ENCODE data around the gene PYROXD2. TPM values are rescaled to one million over a fixed set of nuclear protein-coding genes. Genes with fewer than 3 reads are reported as not detected.

The PYROXD2 gene
- polyA plus RNA-seq, 1 of the 3 experiments (the other 2 are of a cell fraction) = 26.7 TPM

GRCh38 chr10:98349508-98349922, 65.5 kb downstream of the PYROXD2 start:
- 74% methylated on average over 9 of the region's 9 CpGs for WGBS (ENCODE audit: low lambda C conversion rate)
- H3K9ac ChIP-seq = no peak overlapping the region

GRCh38 chr10:98346847-98347246, 68.1 kb downstream of the PYROXD2 start:
- no peaks in the 10 kb centered on the region for H3K9me2 ChIP-seq
- H3K79me2 ChIP-seq (ENCODE audit: insufficient read depth) = no peaks in the 10 kb centered on the region
- H3K36me3 ChIP-seq (replicated peaks in 1 of 2; ENCODE audit: control insufficient read depth in 1 of 2, insufficient read depth in 2 of 2, low read length in 1 of 2) = no peaks in the 10 kb centered on the region
- no peak overlapping the region; a peak in 1 of 4 replicates for H3K4me3 ChIP-seq (ENCODE audit: low read depth in 2 of 2, low read length in 1 of 2)
- WGBS (ENCODE audit: low lambda C conversion rate) = 39% methylated on average over 6 of the region's 6 CpGs
- no peaks in the 10 kb centered on the region for H3K9me3 ChIP-seq
- no peaks in the 10 kb centered on the region for H4K20me1 ChIP-seq (ENCODE audit: insufficient read depth)
- DNase-seq = no peak
- H3K4me1 ChIP-seq (ENCODE audit: control insufficient read depth in 1 of 2, insufficient read depth in 2 of 2, low read depth in 1 of 2, low read length in 1 of 2) = no peaks in the 10 kb centered on the region; a peak in 1 of 4 replicates
- H3K27me3 ChIP-seq (ENCODE audit: insufficient read depth) = no peaks in the 10 kb centered on the region
- no peak overlapping the region for H2AFZ ChIP-seq (ENCODE audit: low read depth)
- no peaks in the 10 kb centered on the region for H3F3A ChIP-seq (replicated peaks; ENCODE audit: insufficient read depth)
- H3K27ac ChIP-seq (ENCODE audit: low read depth in 2 of 2, low read length in 1 of 2) = no peak overlapping the region
- no peak overlapping the region for H3K9ac ChIP-seq
- ChIA-PET POLR2A (no interaction called here), CTCF (no interaction called here)
- TF ChIP-seq JUND (IDR thresholded peaks at IDR 0.05) (no peak), FOSL2 (IDR thresholded peaks at IDR 0.05; ENCODE audit: borderline replicate concordance, low read depth) (no peak), GATA2 (CRISPR knock-in tag; IDR thresholded peaks at IDR 0.05) (no peak), EP300 (IDR thresholded peaks at IDR 0.05; ENCODE audit: borderline replicate concordance in 1 of 2, low read depth in 1 of 2, low read length in 1 of 2) (no peak), MXI1 (IDR thresholded peaks at IDR 0.05; ENCODE audit: low read depth, low read length) (no peak), FOXJ3 (CRISPR knock-in tag; IDR thresholded peaks at IDR 0.05) (no peak), NFIC (IDR thresholded peaks at IDR 0.05; ENCODE audit: borderline replicate concordance) (no peak), RFX5 (IDR thresholded peaks at IDR 0.05; ENCODE audit: low read length) (no peak), MAX (IDR thresholded peaks at IDR 0.05; ENCODE audit: low read depth) (no peak), RXRA (IDR thresholded peaks at IDR 0.05; ENCODE audit: borderline replicate concordance, low read depth) (no peak), SMC3 (IDR thresholded peaks at IDR 0.05; ENCODE audit: low read depth, low read length) (no peak), EZH2phosphoT487 (IDR thresholded peaks at IDR 0.05; ENCODE audit: borderline replicate concordance, low read depth) (no peak), FOXM1 (IDR thresholded peaks at IDR 0.05; ENCODE audit: low read depth) (no peak), GABPA (IDR thresholded peaks at IDR 0.05; ENCODE audit: low read depth) (no peak), TAF1 (IDR thresholded peaks at IDR 0.05; ENCODE audit: borderline replicate concordance, low read depth, low read length) (no peak)
- TF ChIP-seq, protein P1, sequence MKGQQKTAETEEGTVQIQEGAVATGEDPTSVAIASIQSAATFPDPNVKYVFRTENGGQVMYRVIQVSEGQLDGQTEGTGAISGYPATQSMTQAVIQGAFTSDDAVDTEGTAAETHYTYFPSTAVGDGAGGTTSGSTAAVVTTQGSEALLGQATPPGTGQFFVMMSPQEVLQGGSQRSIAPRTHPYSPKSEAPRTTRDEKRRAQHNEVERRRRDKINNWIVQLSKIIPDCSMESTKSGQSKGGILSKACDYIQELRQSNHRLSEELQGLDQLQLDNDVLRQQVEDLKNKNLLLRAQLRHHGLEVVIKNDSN (IDR thresholded peaks at IDR 0.05; ENCODE audit: borderline replicate concordance, low read depth) = no peak
- TF ChIP-seq, protein P2, sequence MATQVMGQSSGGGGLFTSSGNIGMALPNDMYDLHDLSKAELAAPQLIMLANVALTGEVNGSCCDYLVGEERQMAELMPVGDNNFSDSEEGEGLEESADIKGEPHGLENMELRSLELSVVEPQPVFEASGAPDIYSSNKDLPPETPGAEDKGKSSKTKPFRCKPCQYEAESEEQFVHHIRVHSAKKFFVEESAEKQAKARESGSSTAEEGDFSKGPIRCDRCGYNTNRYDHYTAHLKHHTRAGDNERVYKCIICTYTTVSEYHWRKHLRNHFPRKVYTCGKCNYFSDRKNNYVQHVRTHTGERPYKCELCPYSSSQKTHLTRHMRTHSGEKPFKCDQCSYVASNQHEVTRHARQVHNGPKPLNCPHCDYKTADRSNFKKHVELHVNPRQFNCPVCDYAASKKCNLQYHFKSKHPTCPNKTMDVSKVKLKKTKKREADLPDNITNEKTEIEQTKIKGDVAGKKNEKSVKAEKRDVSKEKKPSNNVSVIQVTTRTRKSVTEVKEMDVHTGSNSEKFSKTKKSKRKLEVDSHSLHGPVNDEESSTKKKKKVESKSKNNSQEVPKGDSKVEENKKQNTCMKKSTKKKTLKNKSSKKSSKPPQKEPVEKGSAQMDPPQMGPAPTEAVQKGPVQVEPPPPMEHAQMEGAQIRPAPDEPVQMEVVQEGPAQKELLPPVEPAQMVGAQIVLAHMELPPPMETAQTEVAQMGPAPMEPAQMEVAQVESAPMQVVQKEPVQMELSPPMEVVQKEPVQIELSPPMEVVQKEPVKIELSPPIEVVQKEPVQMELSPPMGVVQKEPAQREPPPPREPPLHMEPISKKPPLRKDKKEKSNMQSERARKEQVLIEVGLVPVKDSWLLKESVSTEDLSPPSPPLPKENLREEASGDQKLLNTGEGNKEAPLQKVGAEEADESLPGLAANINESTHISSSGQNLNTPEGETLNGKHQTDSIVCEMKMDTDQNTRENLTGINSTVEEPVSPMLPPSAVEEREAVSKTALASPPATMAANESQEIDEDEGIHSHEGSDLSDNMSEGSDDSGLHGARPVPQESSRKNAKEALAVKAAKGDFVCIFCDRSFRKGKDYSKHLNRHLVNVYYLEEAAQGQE (IDR thresholded peaks at IDR 0.05; ENCODE audit: low read depth, low read length) = no peak
- TF ChIP-seq, protein P3, sequence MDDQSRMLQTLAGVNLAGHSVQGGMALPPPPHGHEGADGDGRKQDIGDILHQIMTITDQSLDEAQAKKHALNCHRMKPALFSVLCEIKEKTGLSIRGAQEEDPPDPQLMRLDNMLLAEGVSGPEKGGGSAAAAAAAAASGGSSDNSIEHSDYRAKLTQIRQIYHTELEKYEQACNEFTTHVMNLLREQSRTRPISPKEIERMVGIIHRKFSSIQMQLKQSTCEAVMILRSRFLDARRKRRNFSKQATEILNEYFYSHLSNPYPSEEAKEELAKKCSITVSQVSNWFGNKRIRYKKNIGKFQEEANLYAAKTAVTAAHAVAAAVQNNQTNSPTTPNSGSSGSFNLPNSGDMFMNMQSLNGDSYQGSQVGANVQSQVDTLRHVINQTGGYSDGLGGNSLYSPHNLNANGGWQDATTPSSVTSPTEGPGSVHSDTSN (IDR thresholded peaks at IDR 0.05) = no peak
- no peak overlapping the region for H3K4me2 ChIP-seq

More at GRCh38 chr10:98349508-98349922, 65.5 kb downstream of the PYROXD2 start:
- Histone ChIP-seq H4K20me1 (ENCODE audit: insufficient read depth) (no peaks in the 10 kb centered on the region), H3K4me3 (ENCODE audit: low read depth in 2 of 2, low read length in 1 of 2) (no peak overlapping the region), H3K9me2 (no peaks in the 10 kb centered on the region), H3K4me2 (no peak overlapping the region), H3K9me3 (no peaks in the 10 kb centered on the region), H3K27ac (ENCODE audit: low read depth in 2 of 2, low read length in 1 of 2) (no peak overlapping the region), H3K36me3 (replicated peaks in 1 of 2; ENCODE audit: control insufficient read depth in 1 of 2, insufficient read depth in 2 of 2, low read length in 1 of 2) (no peaks in the 10 kb centered on the region), H2AFZ (ENCODE audit: low read depth) (no peak overlapping the region), H3F3A (replicated peaks; ENCODE audit: insufficient read depth) (no peaks in the 10 kb centered on the region), H3K27me3 (ENCODE audit: insufficient read depth) (0 out of 2 replicates have a peak, but pooled peaks cover 11% of the 10 kb centered on the region), H3K79me2 (ENCODE audit: insufficient read depth) (no peaks in the 10 kb centered on the region), H3K4me1 (ENCODE audit: control insufficient read depth in 1 of 2, insufficient read depth in 2 of 2, low read depth in 1 of 2, low read length in 1 of 2) (no peaks in the 10 kb centered on the region; a peak in 1 of 4 replicates)
- POLR2A ChIA-PET = no interaction called here
- DNase-seq = no peak
- CTCF ChIA-PET = interaction anchor here (1.1 to 2.2 kb wide), 4 partner anchors 9 to 118 kb away, joined by 3 to 7 read pairs (median 4); no protein-coding TSS in a partner anchor
- TF ChIP-seq SIN3A (IDR thresholded peaks at IDR 0.05; ENCODE audit: borderline replicate concordance, low read depth, low read length) (no peak), YY1 (IDR thresholded peaks at IDR 0.05; ENCODE audit: low read depth) (no peak)
- TF ChIP-seq, protein P4, sequence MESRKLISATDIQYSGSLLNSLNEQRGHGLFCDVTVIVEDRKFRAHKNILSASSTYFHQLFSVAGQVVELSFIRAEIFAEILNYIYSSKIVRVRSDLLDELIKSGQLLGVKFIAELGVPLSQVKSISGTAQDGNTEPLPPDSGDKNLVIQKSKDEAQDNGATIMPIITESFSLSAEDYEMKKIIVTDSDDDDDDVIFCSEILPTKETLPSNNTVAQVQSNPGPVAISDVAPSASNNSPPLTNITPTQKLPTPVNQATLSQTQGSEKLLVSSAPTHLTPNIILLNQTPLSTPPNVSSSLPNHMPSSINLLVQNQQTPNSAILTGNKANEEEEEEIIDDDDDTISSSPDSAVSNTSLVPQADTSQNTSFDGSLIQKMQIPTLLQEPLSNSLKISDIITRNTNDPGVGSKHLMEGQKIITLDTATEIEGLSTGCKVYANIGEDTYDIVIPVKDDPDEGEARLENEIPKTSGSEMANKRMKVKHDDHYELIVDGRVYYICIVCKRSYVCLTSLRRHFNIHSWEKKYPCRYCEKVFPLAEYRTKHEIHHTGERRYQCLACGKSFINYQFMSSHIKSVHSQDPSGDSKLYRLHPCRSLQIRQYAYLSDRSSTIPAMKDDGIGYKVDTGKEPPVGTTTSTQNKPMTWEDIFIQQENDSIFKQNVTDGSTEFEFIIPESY (IDR thresholded peaks at IDR 0.05; ENCODE audit: borderline replicate concordance, low read depth) = no peak
